ENCODE data around the gene MYL7. TPM values are rescaled to one million over a fixed set of nuclear protein-coding genes. Genes with fewer than 3 reads are reported as not detected.
A peak's percentile ranks its signal among the peaks of the same experiment; 100 is the strongest.

MYL7 gene
- total RNA-seq, 2 donors from 2014 or later: 20,486 to 20,690 TPM

GRCh38 chr7:44119829-44120380 is 21.2 kb downstream of the MYL7 start:
- no peak for DNase-seq
- intact Hi-C loops (cut with DNase I): loop anchor here (5.0 kb wide), 2 partner anchors 38 to 43 kb away; partner anchors contain the start of gene POLM (in 1 of the 2)
- ATAC-seq: no peak

- intact Hi-C loops (cut with DNase I): no loop called here
- DNase-seq (no peak), ATAC-seq (peak in 1 of 2 donors; percentile 27)
Observed at GRCh38 chr7:44117801-44118429, 23.2 kb downstream of the MYL7 start.

- intact Hi-C loops (cut with DNase I): no loop called here
- ATAC-seq (no peak), DNase-seq (no peak)
Observed at GRCh38 chr7:44116789-44117666, 24.1 kb downstream of the MYL7 start.

GRCh38 chr7:44116087-44116788 is 24.9 kb downstream of the MYL7 start:
- DNase-seq (no peak), ATAC-seq (no peak)
- intact Hi-C loops (cut with DNase I): no loop called here

- intact Hi-C loops (cut with DNase I): no loop called here
- DNase-seq (peak; percentile 63), ATAC-seq (peak; percentile 57 to 69)
Observed at GRCh38 chr7:44114586-44115310, 26.4 kb downstream of the MYL7 start.

GRCh38 chr7:44113764-44114354 is 27.3 kb downstream of the MYL7 start:
- intact Hi-C loops (cut with DNase I): no loop called here
- ATAC-seq (no peak), DNase-seq (no peak)

GRCh38 chr7:44112997-44113763 is 28.0 kb downstream of the MYL7 start:
- intact Hi-C loops (cut with DNase I): no loop called here
- ATAC-seq: no peak
- DNase-seq: no peak

GRCh38 chr7:44112231-44112996 is 28.7 kb downstream of the MYL7 start:
- DNase-seq (no peak), ATAC-seq (no peak)
- intact Hi-C loops (cut with DNase I): no loop called here

GRCh38 chr7:44111761-44112160 is 29.4 kb downstream of the MYL7 start:
- intact Hi-C loops (cut with DNase I): no loop called here
- ATAC-seq (no peak), DNase-seq (no peak)

- ATAC-seq: no peak
- intact Hi-C loops (cut with DNase I): no loop called here
- DNase-seq: no peak
Observed at GRCh38 chr7:44110719-44111635, 30.2 kb downstream of the MYL7 start.

GRCh38 chr7:44109991-44110390 is 31.1 kb downstream of the MYL7 start:
- intact Hi-C loops (cut with DNase I): no loop called here
- no peak for DNase-seq
- no peak for ATAC-seq

- intact Hi-C loops (cut with DNase I): no loop called here
- DNase-seq: no peak
- ATAC-seq: no peak
Observed at GRCh38 chr7:44108768-44109750, 32.1 kb downstream of the MYL7 start.

- DNase-seq (no peak), ATAC-seq (no peak)
- intact Hi-C loops (cut with DNase I): no loop called here
Observed at GRCh38 chr7:44107961-44108767, 33.0 kb downstream of the MYL7 start.
